Endothelial cell of umbilical vein (primary cell): Measurements from ENCODE around the gene PDHB. TPM values are rescaled to one million over a fixed set of nuclear protein-coding genes. Genes with fewer than 3 reads are reported as not detected.

Source experiments
- BruUV-seq: library from RNA; stranded (reverse); fragments of 400-500 nt; replicated peaks from 2 replicates; lab custom pipeline; 2021; lab: Mats Ljungman, UMichigan
- CTCF ChIA-PET: fragments of 300-600, 350-600 bp; sonication (Branson Sonifier 250); formaldehyde crosslinking; loops from one replicate; lab custom pipeline; 2021; ENCODE audit warnings: antibody characterized with exemption, inconsistent platforms; lab: Charles Lee
- POLR2A ChIA-PET: fragments of 300-600, 350-600 bp; sonication (Branson Sonifier 250); formaldehyde crosslinking; loops from one replicate; lab custom pipeline; 2021; ENCODE audit warnings: antibody characterized with exemption, inconsistent platforms; lab: Charles Lee
- DNase-seq: peaks from one replicate; pipeline ENCODE4 v3.0.0-alpha.2; 2011; ENCODE audit warnings: low read depth, low spot score
- FAIRE-seq: peaks from 2 replicates; lab custom pipeline; 2011; peaks lifted over from hg19 to GRCh38; lab: Jason Lieb, UNC
- H2AFZ ChIP-seq: 2 replicates; pipeline ENCODE4 v1.6.0; 2012; ENCODE audit warnings: low read depth, low read length, control low read depth, inconsistent platforms
- H3K27ac ChIP-seq: 2 replicates; pipeline ENCODE4 v1.5.1; 2011; ENCODE audit warnings: low read depth, mild to moderate bottlenecking, control low read depth, low read length, moderate library complexity; ENCODE audit not compliant: insufficient read depth
- H3K27me3 ChIP-seq, 2 experiments: 2 replicates each; pipeline versions ENCODE4 v1.6.0 to v1.6.1; 2011; ENCODE audit warnings: low read length in 2 of 2, mixed read lengths in 1 of 2; ENCODE audit not compliant: control insufficient read depth in 2 of 2, insufficient read depth in 2 of 2
- H3K36me3 ChIP-seq, 2 experiments: 2 replicates in 1 of 2; 3 replicates in 1 of 2; pipeline ENCODE4 v1.5.1; 2011; ENCODE audit warnings: low read length in 2 of 2, mild to moderate bottlenecking in 1 of 2, moderate library complexity in 1 of 2; ENCODE audit not compliant: control insufficient read depth in 2 of 2, insufficient read depth in 2 of 2; ENCODE audit errors: extremely low read depth in 1 of 2
- H3K4me1 ChIP-seq: 3 replicates; pipeline ENCODE4 v1.5.1; 2011; ENCODE audit warnings: mild to moderate bottlenecking, low read length; ENCODE audit not compliant: control insufficient read depth, insufficient read depth; ENCODE audit errors: extremely low read depth
- H3K4me2 ChIP-seq: 2 replicates; pipeline ENCODE4 v1.6.1; 2011; ENCODE audit warnings: low read length, control low read depth, mixed read lengths; ENCODE audit not compliant: insufficient read depth
- H3K4me3 ChIP-seq, 3 experiments: fragments of 200-600 bp in 1 of 3; sonication (generic), shearing (Covaris generic) in 1 of 3; replicated peaks in 1 of 3; 2 replicates each; pipeline ENCODE4 v1.5.1; 2011 to 2016; ENCODE audit warnings: control low read depth in 3 of 3, low read length in 3 of 3, mild to moderate bottlenecking in 2 of 3, inconsistent platforms in 1 of 3, low read depth in 1 of 3, moderate library complexity in 1 of 3; ENCODE audit not compliant: insufficient read depth in 1 of 3
- H3K79me2 ChIP-seq: 2 replicates; pipeline ENCODE4 v1.6.0; 2012; ENCODE audit warnings: low read length, inconsistent platforms; ENCODE audit not compliant: control insufficient read depth, insufficient read depth
- H3K9ac ChIP-seq: replicated peaks from 2 replicates; pipeline ENCODE3; 2011; ENCODE audit warnings: low read length, control low read depth; ENCODE audit not compliant: insufficient read depth; ENCODE audit errors: extremely low read depth
- H3K9me1 ChIP-seq: replicated peaks from 3 replicates; pipeline ENCODE4 v1.6.0; 2011; ENCODE audit warnings: mild to moderate bottlenecking, low read length; ENCODE audit not compliant: control insufficient read depth, insufficient read depth; ENCODE audit errors: extremely low read depth
- H3K9me3 ChIP-seq: replicated peaks from 2 replicates; pipeline ENCODE4 v1.5.1; 2012; ENCODE audit warnings: low read length, inconsistent platforms; ENCODE audit not compliant: control insufficient read depth, insufficient read depth
- H4K20me1 ChIP-seq: replicated peaks from 2 replicates; pipeline ENCODE3; 2011; ENCODE audit warnings: mild to moderate bottlenecking, low read length; ENCODE audit not compliant: control insufficient read depth, insufficient read depth; ENCODE audit errors: extremely low read depth
- CTCF ChIP-seq, 2 donors: IDR thresholded peaks; 1 replicate in 1 of 2; 2 replicates in 1 of 2; pipeline ENCODE4 v1.5.1; 2011; ENCODE audit warnings: low read length in 2 of 2, mild to moderate bottlenecking in 2 of 2, moderate library complexity in 2 of 2, control low read depth in 1 of 2, inconsistent platforms in 1 of 2, low read depth in 1 of 2; ENCODE audit not compliant: insufficient read depth in 1 of 2; ENCODE audit errors: extremely low read depth in 1 of 2
- EZH2 ChIP-seq: IDR thresholded peaks from 2 replicates; pipeline ENCODE4 v1.6.1; 2012; ENCODE audit warnings: borderline replicate concordance, low read depth, mild to moderate bottlenecking, moderate library complexity, low read length, inconsistent platforms; ENCODE audit not compliant: severe bottlenecking
- FOS ChIP-seq: IDR thresholded peaks from 2 replicates; pipeline ENCODE4 v1.6.1; 2011; ENCODE audit warnings: mild to moderate bottlenecking, low read length, moderate library complexity, borderline replicate concordance; ENCODE audit not compliant: insufficient read depth
- GATA2 ChIP-seq: IDR thresholded peaks from 2 replicates; pipeline ENCODE4 v1.7.0; 2011; ENCODE audit warnings: low read depth, mild to moderate bottlenecking, moderate library complexity, mixed read lengths, low read length; ENCODE audit not compliant: insufficient read length, insufficient read depth
- JUN ChIP-seq: IDR thresholded peaks from 2 replicates; pipeline ENCODE4 v1.6.1; 2011; ENCODE audit warnings: borderline replicate concordance, low read depth; ENCODE audit not compliant: insufficient read length, insufficient read depth
- MAX ChIP-seq: IDR thresholded peaks from 2 replicates; pipeline ENCODE4 v1.6.1; 2011; ENCODE audit not compliant: insufficient read depth, insufficient read length
- MYC ChIP-seq: IDR thresholded peaks from one replicate; pipeline ENCODE4 v1.6.1; 2011; ENCODE audit warnings: mild to moderate bottlenecking, low read depth, low read length
- POLR2A ChIP-seq: IDR thresholded peaks from 2 replicates; pipeline ENCODE4 v1.6.1; 2012; ENCODE audit warnings: low read depth, mild to moderate bottlenecking, control low read depth, low read length
- POLR2AphosphoS5 ChIP-seq: IDR thresholded peaks from 2 replicates; pipeline ENCODE4 v1.6.1; 2012; ENCODE audit warnings: low read depth, mild to moderate bottlenecking, control low read depth, low read length, moderate library complexity; ENCODE audit not compliant: insufficient read depth
- dilution Hi-C: fragments of 300-500 bp; cut with MboI; formaldehyde crosslinking; loops from one replicate; pipeline ENCODE4 v1.15.0; 2019; ENCODE audit warnings: low sequenced_read_pairs; ENCODE audit not compliant: extremely low pct_ligation_motif_present
- intact Hi-C: fragments of 100-400 bp; cut with micrococcal nuclease; formaldehyde crosslinking; loops from one replicate; pipeline ENCODE4 v1.10.0; 2022
- polyA plus RNA-seq, 4 experiments: library from polyadenylated mRNA; depleted of rRNA in 3 of 4; stranded (reverse) in 3 of 4; unstranded in 1 of 4; fragments of >200 nt; gene quantifications; 2 replicates each; pipeline versions ENCODE4 v1.2.1 to v1.2.3, GENCODE V29; 2011 to 2012; ENCODE audit warnings: missing spikeins in 1 of 4
- total RNA-seq: library from RNA; stranded (reverse); gene quantifications from 2 replicates; pipeline ENCODE4 v1.2.3, GENCODE V29; 2021

The PDHB gene
- total and polyA plus RNA-seq, 2 donors (not counting 3 experiments of a cell fraction or from before 2014, with no cell fraction given): 50.8 to 60.8 TPM

- H3K36me3 ChIP-seq: no peaks in the 10 kb centered on the region
- H3K9ac ChIP-seq: no peak overlapping the region
- intact Hi-C loops: no loop called here
- no peak for TF ChIP-seq MYC
- no peak for TF ChIP-seq POLR2AphosphoS5
- no peak for TF ChIP-seq CTCF (IDR thresholded peaks at IDR 0.05; ENCODE audit: extremely low read depth in 1 of 2, insufficient read depth in 1 of 2, low read depth in 1 of 2, low read length in 2 of 2)
- no peaks in the 10 kb centered on the region for H3K79me2 ChIP-seq
- H4K20me1 ChIP-seq: no peaks in the 10 kb centered on the region
- no peak overlapping the region for H2AFZ ChIP-seq
- no peak for FAIRE-seq
- H3K4me1 ChIP-seq: peaks cover 2% of the 10 kb centered on the region
- H3K27me3 ChIP-seq: no peaks in the 10 kb centered on the region
- CTCF ChIA-PET: no interaction called here
- H3K9me3 ChIP-seq: no peaks in the 10 kb centered on the region
- DNase-seq: no peak
- no peak overlapping the region for H3K27ac ChIP-seq
- POLR2A ChIA-PET: no interaction called here
- no peak overlapping the region for H3K4me3 ChIP-seq
- no peaks in the 10 kb centered on the region for H3K9me1 ChIP-seq
- BruUV-seq: no TSS peak
- dilution Hi-C loops: no loop called here
- no peak overlapping the region for H3K4me2 ChIP-seq
Observed at GRCh38 chr3:58379351-58380073, 54.1 kb downstream of the PDHB start.

GRCh38 chr3:58377750-58378149 is 55.9 kb downstream of the PDHB start:
- H3K27me3 ChIP-seq: no peaks in the 10 kb centered on the region
- no peak overlapping the region for H3K27ac ChIP-seq
- H3K9me3 ChIP-seq: no peaks in the 10 kb centered on the region
- no peak overlapping the region for H2AFZ ChIP-seq
- no peak overlapping the region for H3K4me2 ChIP-seq
- H3K4me1 ChIP-seq: no peaks in the 10 kb centered on the region
- no peaks in the 10 kb centered on the region for H3K36me3 ChIP-seq
- DNase-seq (no peak), FAIRE-seq (no peak)
- TF ChIP-seq EZH2 (no peak), POLR2AphosphoS5 (no peak), MAX (no peak), POLR2A (no peak), JUN (no peak), CTCF (IDR thresholded peaks at IDR 0.05; ENCODE audit: extremely low read depth in 1 of 2, insufficient read depth in 1 of 2, low read depth in 1 of 2, low read length in 2 of 2) (no peak), FOS (no peak), GATA2 (no peak), MYC (no peak)
- intact Hi-C loops: no loop called here
- H3K9ac ChIP-seq: no peak overlapping the region
- no peaks in the 10 kb centered on the region for H4K20me1 ChIP-seq
- ChIA-PET POLR2A (no interaction called here), CTCF (interaction anchor here (1.0 to 1.3 kb wide), 2 partner anchors 27 to 41 kb away, joined by 3 read pairs; no protein-coding TSS in a partner anchor)
- H3K79me2 ChIP-seq: no peaks in the 10 kb centered on the region
- dilution Hi-C loops: no loop called here
- H3K4me3 ChIP-seq: no peak overlapping the region
- no peaks in the 10 kb centered on the region for H3K9me1 ChIP-seq
- BruUV-seq: no TSS peak
